GM18519 (cell line): ENCODE data around the gene PPFIBP2.

Experiments
- ATAC-seq: cut with Tn5 transposase; IDR thresholded peaks from one replicate; pipeline ENCODE4 v1.9.1; 2021; ENCODE audit warnings: mild to moderate bottlenecking, moderate library complexity; ENCODE audit not compliant: unreplicated experiment, low FRiP score

Gene PPFIBP2

GRCh38 chr11:7513234-7514098 is at the start of gene PPFIBP2:
Gene PPFIBP2 (plus strand): TSS chr11:7513999. CDS start chr11:7549476, 35,477 bp downstream.
- ATAC-seq: peak; percentile 43

- ATAC-seq: no peak
Measured at GRCh38 chr11:7467652-7468051, 46.1 kb upstream of the PPFIBP2 start.

- no peak for ATAC-seq
Measured at GRCh38 chr11:7469351-7469865, 44.4 kb upstream of the PPFIBP2 start.

- no peak for ATAC-seq
Measured at GRCh38 chr11:7471071-7471470, 42.7 kb upstream of the PPFIBP2 start.

GRCh38 chr11:7473717-7474116 is 40.1 kb upstream of the PPFIBP2 start:
- ATAC-seq: peak; percentile 89

- no peak for ATAC-seq
Measured at GRCh38 chr11:7480113-7480512, 33.7 kb upstream of the PPFIBP2 start.

- ATAC-seq: no peak
Measured at GRCh38 chr11:7484131-7484530, 29.7 kb upstream of the PPFIBP2 start.

GRCh38 chr11:7484645-7485044 is 29.2 kb upstream of the PPFIBP2 start:
- ATAC-seq: no peak

GRCh38 chr11:7485186-7486097 is 28.4 kb upstream of the PPFIBP2 start, which contains the start of gene OLFML1:
Gene OLFML1 (plus strand): TSS chr11:7485506. CDS start chr11:7485876, 370 bp downstream.
- ATAC-seq: no peak

GRCh38 chr11:7486098-7486780 is 27.6 kb upstream of the PPFIBP2 start:
- no peak for ATAC-seq

- ATAC-seq: no peak
Measured at GRCh38 chr11:7486781-7487140, 27.0 kb upstream of the PPFIBP2 start.

GRCh38 chr11:7487360-7487759 is 26.4 kb upstream of the PPFIBP2 start:
- ATAC-seq: no peak

- no peak for ATAC-seq
Measured at GRCh38 chr11:7488681-7489080, 25.1 kb upstream of the PPFIBP2 start.

GRCh38 chr11:7489376-7489775 is 24.4 kb upstream of the PPFIBP2 start:
- no peak for ATAC-seq

GRCh38 chr11:7490054-7490453 is 23.7 kb upstream of the PPFIBP2 start:
- no peak for ATAC-seq

- ATAC-seq: no peak
Measured at GRCh38 chr11:7490535-7490934, 23.3 kb upstream of the PPFIBP2 start.

- ATAC-seq: no peak
Measured at GRCh38 chr11:7492253-7492652, 21.5 kb upstream of the PPFIBP2 start.

GRCh38 chr11:7493670-7494069 is 20.1 kb upstream of the PPFIBP2 start:
- ATAC-seq: no peak

GRCh38 chr11:7494086-7494745 is 19.6 kb upstream of the PPFIBP2 start:
- no peak for ATAC-seq
